CD4-positive, alpha-beta T cell treated with Interferon gamma for 1 hour (primary cell): Measurements from ENCODE around the gene GATAD1.
"Not testable (repeated sequence)": the region's sequence is repeated elsewhere in the genome, so short reads cannot be mapped to it uniquely, and the experiment has no call there.

Experiments
- DNase-seq: peaks from one replicate; pipeline ENCODE4 v3.0.0-alpha.2; 2020

Gene GATAD1

DNA sequence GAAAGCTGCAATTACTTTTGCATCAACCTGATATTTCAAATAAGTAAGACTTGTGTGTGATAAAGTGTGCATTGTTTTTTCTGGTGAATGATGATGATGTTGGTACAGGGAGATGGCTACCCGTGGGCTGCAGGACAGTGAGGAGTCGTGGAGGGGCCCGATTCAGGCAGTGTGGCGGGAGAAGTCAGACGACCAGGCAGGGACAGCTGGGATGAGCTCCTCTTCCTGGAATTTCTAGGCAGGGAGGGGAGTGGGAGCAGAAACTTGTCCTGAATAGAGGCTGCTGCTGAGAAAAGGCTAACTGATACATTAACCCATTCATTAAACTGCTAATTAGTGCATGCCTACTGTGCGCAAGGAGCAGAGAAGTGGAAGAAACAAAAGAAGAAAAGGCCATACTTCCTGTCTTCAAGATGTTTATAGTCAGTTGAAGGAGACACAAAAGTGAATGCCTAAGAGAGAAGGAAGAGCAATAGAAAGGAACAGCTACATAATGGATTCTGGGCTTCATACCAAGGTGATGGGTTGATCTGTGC, 9.3 kb upstream of the GATAD1 start:
- no peak for DNase-seq

DNA sequence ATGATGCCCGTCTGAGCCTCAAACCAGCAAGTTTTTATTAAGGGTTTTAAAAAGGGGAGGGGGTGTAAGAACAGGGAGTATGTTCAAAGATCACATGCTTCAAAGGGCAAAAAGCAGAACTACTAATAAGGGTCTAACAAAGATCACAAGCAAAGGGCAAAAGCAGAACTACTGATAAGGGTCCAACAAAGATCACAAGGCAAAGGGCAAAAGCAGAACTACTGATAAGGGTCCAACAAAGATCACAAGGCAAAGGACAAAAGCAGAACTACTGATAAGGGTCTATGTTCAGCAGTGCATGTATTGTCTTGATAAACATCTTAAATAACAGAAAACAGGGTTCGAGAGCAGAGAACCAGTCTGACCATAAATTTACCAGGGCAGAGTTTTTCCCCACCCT, 4.6 kb upstream of the GATAD1 start:
- not testable (repeated sequence) for DNase-seq

DNA sequence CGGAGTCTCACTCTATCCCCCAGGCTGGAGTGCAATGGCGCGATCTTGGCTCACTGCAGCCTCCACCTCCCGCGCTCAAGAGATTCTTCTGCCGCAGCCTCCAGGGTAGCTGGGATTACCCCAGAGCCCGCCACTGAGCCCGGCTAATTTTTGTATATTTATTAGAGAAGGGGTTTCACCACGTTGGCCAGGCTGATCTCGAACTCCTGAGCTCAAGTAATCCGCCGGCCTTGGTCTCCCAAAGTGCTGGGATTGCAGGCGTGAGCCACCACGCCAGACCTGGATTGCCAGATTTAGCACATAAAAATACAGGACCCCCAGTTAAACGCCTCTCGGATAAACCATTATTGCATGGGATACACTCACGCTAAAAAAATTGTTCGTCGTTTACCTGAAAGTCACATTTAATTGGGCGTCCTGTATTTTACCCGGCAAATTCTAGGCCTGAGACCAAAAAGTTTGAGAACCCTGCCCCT, 375 bp upstream of the GATAD1 start:
- no peak for DNase-seq

DNA sequence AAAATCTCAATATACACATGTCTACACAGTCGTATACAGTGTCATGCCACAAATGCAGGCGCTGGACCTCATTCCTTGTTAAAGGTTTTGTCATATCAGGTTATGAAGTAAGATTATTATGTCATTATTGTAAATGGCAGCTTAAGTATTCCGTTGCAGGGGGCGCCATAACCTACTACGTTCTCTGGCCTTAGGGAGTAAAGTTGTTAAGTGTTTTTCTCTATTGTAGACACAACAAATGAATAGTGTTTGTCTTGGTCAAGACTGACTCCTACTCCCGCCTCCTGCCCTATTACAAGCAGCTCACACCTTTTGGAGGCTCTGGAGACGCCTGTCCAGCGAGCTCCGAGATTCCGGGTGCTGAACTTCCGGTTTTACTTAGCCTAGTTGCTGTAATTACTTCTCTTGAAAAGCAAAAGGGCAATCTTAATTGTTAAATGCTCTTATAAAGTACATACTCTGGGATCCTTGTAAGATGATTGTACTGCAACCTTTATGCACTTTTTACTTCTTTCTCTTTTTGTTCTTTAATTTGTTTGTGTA, 994 bp downstream of the GATAD1 start:
- peak; percentile 52 for DNase-seq

DNA sequence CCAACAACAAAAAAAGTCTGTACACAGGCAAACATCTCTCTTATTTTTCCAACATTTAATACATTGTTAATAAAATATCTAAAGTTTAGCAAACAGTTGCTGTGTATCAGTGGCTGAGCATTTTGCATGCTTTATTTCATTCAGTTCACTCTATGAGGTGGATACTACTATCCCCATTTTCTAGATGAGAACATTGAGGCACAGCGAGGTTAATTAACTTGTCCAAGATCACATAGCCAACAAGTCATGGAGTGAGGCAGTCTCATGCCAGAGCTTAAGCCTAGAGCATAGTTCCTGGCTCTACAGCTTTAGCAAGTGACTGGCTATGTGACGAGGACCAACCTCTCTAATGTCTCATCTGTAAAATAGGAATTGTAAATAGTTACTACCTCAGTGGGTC, 4.4 kb downstream of the GATAD1 start:
- DNase-seq = no peak

DNA sequence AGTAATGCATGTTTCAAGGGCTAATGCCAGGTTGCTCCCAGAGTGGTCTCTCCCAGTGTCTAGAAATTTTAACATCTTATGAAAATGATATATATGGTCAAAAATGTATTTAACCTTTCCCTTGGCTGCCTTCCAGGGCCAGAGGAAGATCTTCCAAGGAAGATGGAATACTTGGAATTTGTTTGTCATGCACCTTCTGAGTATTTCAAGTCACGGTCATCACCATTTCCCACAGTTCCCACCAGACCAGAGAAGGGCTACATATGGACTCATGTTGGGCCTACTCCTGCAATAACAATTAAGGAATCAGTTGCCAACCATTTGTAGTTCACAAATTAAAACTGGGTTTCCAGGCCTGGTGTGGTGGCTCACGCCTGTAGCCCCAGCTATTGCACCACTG, 9.0 kb downstream of the GATAD1 start:
- no peak for DNase-seq

DNA sequence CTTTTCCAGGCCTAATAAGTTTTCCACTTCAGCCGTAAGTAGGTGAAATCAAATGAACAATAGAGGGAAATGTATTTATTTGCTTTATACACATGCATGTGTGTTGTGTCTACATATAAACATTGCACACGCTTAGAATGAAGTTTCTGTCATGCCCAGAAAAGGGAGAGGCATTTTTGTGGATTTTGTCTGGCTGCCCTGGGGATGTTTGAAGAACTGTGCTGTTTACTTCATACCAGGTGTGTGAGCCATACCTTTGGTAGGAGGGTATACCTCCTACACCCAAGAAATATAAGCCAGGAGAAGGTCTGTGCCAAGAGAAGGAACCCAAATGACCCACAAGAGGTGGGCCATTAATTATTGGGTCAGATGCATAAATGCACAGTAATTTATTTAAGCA, 12.8 kb downstream of the GATAD1 start:
- DNase-seq = no peak

DNA sequence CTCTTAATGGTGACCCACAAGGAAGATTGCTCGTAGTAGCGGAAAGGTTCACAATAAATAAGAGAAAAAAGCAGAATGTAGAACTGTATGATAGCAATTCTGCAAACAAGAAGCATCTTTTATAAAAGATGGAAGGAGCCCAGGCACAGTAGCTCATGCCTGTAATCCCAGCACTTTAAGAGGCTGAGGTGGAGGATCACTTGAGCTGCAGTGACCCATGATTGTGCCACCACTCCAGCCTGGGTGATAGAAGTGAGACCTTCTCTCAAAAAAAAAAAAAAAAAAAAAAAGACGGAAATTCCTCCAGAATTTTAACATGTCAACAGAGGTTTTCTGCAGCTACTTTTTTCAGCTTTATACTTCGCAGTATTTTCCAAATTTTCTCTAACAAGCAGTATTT, 13.2 kb downstream of the GATAD1 start:
- no peak for DNase-seq

DNA sequence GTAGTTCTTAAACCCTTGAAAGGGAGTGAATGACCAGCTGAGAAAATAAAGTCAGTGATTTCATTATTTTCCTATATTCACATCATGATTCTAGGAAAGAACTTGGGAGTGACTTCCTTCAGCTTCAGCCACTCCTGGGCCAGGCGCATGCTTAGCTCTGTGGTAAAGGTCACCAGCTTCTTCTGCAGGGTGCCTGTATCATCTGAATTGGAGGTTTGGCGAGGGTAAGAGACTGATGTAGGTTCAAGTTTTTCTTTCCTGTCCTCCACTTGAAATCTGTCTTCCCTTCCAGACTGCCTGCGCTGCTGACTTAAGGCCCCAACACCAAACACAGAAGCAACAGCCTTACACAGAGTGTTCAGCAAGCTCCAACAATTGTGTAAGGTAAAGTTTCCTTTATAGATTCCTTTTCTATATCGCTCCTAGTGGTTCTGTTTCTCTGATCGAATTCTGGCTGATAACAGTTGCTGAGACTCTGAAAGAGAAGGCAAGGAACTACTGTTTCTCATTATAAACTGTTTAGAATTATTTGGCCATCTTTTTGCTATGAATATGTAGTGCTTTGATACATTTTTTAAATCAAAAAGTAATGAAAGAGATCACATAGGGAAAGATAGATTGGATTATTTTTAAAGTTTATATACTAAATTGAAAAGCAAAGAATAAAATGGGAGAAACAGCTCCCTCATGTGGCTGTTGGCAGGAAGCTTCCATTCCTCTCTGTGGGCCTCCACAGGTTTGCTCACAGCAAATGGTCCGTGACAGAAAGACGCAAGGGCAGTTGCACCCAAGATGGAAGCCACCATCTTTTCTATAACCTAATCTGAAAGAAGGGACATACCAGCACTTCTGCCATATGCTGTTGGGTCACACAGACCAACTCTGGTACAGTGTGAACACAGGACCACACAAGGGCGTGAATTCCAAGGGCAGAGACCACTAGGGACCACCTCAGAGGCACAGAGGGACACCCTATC, 14.0 kb downstream of the GATAD1 start:
- DNase-seq = peak; percentile 6

DNA sequence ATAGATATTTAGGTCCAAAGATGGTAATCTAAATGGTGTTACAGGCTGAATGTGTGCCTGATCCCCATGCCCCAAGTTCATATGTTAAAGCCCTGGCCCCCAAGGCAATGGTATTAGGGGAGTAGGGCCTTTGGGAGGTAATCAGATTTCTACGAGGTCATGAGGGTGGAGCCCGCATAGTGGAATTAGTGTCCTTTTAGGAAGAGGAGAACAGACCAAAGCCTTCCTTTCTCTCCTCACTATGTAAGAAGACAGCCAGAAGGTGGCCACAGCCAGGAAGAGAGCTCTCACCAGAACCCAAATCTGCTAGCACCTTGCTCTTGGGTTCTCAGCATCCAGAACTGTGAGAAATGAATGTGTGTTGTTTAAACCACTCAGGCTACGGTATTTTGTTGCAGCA, 15.3 kb downstream of the GATAD1 start:
- DNase-seq = no peak

DNA sequence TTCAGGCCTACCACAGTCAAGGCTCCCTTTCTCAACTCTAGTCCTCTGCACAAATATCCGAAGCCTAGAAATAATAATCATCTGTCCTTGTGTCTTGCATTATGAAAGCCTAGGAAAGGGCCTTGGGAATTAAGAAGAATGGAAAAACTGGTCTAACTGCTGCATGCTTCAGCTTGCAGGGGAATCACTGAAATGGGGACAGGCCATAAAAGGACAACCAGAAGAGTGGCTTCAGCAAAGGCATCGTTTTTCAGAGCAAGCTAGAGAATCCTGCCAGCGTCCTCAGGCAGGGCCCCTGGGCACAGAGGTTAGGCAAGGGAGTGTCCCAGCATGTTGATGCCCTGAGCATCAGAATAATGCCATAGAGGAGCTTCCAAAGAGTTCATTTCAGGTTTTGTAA, 17.2 kb downstream of the GATAD1 start:
- DNase-seq = no peak

DNA sequence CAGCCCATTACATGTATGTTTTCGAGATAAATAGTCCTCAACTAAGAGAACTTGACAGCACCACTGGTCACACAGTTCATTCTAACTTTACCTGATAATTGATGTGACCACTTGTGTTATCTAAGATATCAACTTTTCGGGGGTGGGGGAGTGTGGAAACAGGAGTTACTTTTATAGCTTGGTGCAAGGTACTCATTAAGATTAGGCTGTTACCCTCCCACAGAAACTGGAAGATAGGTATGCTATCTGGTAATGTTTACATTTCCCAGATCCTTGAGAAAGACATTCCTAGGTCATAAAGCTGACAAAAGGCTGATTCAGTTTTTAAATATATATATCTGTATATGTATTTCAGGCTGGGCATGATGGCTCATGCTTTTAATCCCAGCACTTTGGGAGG, 19.4 kb downstream of the GATAD1 start:
- DNase-seq = no peak

DNA sequence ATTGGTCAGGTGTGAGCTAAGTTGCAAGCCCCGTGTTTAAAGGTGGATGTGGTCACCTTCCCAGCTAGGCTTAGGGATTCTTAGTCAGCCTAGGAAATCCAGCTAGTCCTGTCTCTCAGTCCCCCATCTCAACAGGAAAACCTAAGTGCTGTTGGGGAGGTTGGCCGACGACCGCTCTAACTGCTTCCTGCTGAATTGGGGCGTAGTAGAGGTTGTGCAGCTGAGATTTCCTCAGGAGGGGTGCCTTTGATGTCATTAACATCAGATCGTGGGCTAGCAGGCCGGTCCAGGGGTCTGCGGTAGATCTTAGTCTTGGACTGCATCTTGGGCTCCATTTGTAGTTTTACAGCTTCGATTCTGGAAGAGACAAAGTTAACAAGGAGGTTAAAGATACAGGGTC, 21.3 kb downstream of the GATAD1 start:
- DNase-seq = not testable (repeated sequence)

DNA sequence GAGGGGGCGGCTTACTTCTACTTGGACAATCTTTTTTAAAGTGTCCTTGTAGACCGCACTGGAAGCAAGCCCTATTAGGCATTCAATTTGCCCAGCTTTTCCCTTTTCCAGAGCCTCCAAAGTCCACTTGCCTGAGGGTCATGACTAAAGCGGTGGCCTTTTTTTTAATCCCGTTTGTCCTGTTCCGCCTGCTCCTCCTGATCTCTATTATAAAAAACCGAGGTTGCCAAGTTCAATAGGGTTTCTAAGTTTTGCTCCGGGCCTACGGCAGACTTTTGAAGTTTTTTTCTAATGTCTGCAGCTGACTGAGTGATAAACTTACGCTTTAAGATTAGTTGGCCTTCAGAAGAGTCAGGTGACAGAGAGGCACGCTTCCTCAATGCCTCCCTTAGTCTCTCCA, 26.7 kb downstream of the GATAD1 start:
- not testable (repeated sequence) for DNase-seq

DNA sequence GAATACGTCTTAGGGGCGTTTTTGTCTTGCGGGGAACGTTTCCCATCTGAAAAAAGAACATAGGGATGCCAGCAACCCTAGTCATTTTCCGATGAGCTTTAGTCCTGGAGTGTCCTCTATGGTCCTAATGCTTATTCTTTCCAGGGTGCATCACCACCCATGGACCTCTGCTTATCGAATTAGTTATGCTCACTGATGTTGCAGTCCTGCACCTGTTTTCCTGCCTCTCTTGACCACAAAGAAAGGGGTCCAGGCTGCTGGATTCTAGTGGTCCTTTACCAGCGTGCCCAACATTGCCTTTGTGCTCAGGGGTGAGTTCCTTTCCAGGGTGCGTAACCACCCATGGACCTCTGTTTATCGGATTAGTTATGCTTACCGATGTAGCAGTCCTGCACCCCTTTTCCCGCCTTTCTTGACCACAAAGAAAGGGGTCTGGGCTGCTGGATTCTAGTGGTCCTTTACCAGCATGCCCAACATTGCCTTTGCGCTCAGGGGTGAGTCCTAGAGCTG, 28.0 kb downstream of the GATAD1 start:
- not testable (repeated sequence) for DNase-seq

DNA sequence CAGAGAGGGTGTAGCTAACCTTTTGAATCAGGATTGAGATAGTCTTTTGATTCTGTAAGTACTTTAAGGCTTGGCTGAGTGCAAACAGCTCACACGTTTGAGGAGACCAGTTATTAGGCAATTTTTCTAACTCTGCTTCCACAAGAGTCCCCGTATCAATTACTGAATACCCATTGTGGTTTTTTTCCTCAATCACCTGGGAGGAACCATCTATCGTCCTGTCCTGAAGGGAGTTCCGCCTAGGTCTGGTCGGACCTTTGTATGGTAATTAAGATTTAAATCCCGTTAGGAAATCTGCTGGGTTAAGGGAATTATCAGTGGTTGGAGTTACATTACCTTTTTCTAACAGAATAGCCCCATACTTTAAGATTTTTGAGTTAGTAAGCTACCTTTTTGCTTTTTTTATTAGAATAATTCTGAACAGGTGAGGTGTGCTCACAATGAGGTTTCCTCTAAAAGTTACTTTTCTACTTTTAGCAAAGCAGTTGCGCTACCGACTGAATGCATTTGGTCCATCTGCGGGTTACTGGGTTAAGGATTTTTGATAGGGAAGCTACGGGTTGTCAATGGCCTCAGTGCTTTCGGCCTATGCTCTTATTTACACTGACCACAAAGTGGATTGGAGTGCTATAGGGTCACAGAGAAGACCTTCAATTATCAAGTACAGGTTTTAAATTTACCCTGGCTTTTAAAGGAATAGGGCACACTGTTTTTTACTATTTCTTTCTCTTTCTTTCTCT, 28.7 kb downstream of the GATAD1 start:
- DNase-seq = not testable (repeated sequence)

DNA sequence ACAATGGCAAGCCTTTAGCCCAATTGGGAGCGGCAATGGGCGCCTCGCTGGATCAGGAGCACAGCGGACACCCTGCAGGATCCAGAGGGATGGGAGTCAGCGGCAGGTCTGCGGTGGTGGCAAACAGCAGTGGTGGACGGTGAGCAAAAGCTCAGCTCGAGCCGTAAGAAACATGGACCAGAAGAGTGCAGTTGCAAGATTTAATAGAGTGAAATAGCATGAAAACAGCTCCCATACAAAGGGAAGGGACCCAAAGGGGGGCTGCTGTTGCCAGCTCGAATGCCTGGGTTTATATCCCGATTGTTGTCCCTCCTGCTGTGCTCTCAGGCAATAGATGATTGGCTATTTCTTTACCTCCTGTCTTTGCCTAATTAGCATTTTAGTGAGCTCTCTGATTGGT, 30.4 kb downstream of the GATAD1 start, which contains the start of gene ERVW-1:
Gene ERVW-1 (minus strand): TSS at position 266 of the 400 bp plus-strand sequence. CDS start 7,565 bp downstream, outside the sequence.
- not testable (repeated sequence) for DNase-seq

DNA sequence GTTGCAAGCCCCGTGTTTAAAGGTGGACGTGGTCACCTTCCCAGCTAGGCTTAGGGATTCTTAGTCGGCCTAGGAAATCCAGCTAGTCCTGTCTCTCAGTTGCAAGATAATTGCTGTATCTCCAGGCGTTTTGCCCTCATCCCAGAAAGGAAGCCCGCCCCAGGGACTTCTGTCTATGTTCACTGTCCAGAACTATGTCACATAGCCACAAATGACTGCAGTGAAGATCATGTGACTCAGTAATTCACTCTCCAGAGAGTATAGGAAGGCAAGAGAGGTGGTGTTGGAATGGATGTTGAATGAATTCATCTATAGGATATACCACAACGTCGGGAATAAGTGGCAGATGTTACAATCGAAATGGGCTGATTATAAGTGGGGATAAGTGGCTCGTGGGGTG, 30.8 kb downstream of the GATAD1 start:
- no peak for DNase-seq

DNA sequence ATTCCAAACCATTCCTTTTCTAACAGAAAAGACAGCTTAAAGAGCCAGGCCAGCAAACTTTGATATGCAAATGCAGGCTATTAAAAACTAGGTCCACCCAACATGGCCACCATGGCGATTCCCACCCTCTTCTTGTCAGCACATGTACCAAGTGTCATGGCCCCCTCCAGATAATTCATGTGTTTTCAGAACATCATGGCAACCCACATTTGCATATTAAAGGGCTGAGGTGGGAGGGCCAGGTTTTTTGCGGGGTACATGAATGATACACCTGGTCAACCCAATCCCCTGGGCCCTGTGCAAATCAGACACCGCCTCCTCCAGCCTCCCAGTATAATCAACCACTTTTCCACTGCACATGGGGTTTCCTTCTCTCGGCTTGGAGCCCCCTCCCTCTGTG, 31.4 kb downstream of the GATAD1 start:
- DNase-seq = no peak

DNA sequence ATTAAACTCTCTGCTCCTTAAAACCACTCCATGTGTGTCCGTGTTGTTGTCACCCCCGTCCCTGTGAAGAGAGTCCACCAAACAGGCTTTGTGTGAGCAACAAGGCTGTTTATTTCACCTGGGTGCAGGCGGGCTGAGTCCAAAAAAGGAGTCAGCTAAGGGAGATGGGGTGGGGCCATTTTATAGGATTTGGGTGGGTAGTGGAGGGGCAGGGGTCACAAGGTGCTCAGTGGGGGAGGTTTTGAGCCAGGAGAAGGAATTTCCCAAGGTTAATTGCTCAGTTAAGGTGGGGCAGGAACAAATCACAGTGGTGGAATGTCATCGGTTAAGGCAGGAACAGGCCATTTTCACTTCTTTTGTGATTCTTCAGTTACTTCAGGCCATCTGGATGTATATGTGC, 31.9 kb downstream of the GATAD1 start:
- not testable (repeated sequence) for DNase-seq

DNA sequence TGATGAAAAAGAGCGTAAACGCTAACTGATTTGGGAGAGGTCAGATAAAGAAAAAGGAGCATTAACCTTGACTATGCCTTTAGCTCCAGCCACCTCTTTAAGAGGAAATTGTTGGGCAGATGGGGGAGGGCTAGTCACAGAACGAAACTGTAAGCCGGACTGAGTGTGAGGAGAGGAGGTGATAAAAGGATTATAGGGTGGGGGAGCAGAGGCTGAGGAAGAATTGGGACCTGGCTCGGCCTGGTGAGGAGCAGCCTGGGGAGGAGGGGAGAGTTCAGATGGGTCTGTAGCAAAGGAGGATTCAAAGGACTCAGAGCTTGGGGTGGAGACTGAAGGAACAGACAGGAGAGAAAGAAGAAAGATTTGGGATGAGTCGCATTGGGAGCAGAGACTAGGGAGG, 36.3 kb downstream of the GATAD1 start:
- not testable (repeated sequence) for DNase-seq

DNA sequence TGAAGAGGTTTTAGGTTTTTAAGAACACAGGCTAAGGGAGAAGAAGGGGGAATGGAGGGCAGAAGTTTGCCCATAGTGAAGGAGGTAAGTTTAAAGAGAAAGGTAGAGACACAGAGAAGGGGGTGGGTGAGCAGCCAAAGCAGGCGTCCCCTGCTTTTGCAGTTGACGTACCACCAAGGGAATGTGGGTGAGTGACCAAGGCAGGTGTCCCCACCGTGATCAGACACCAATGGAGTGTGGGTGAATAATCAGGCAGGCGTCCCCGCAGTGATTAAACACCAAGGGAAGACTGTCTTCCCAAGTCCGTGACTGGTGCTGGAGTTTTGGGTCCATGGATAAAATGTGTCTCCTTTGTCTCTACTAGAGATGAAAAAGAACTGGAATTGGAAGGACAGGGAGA, 36.9 kb downstream of the GATAD1 start:
- not testable (repeated sequence) for DNase-seq
